Adrenal gland (tissue), 12 donors: Measurements from ENCODE around the gene MTHFD2L. TPM values are rescaled to one million over a fixed set of nuclear protein-coding genes. Genes with fewer than 3 reads are reported as not detected.

Experiments used
- DNase-seq, 7 donors: peaks; one replicate each; pipeline ENCODE4 v3.0.0-alpha.2; 2019 to 2020
- H3K27ac ChIP-seq, 5 donors: fragments of 200-600 bp; sonication (generic) in 4 of 5; 1 replicate in 3 of 5; 2 replicates in 2 of 5; pipeline versions ENCODE4 v1.5.1 to v1.8.0; 2016 to 2020; ENCODE audit warnings: mild to moderate bottlenecking in 1 of 5
- H3K27me3 ChIP-seq: fragments of 200-600 bp; 2 replicates; pipeline ENCODE4 v1.8.0; 2021
- H3K36me3 ChIP-seq, 2 donors: fragments of 200-600 bp; replicated peaks in 1 of 2; 1 replicate in 1 of 2; 2 replicates in 1 of 2; pipeline versions ENCODE4 v1.5.1 to v1.8.0; 2018 to 2022
- H3K4me1 ChIP-seq, 2 donors: fragments of 200-600 bp; replicated peaks in 1 of 2; 1 replicate in 1 of 2; 2 replicates in 1 of 2; pipeline versions ENCODE4 v1.5.1 to v1.8.0; 2018 to 2021
- H3K4me3 ChIP-seq, 4 donors: fragments of 200-600 bp; sonication (generic) in 3 of 4; one replicate each; pipeline ENCODE4 v1.5.1; 2016 to 2018
- H3K9me3 ChIP-seq, 3 donors: fragments of 200-600 bp; sonication (generic) in 1 of 3; replicated peaks in 1 of 3; 1 replicate in 2 of 3; 2 replicates in 1 of 3; pipeline versions ENCODE4 v1.5.1 to v1.8.0; 2016 to 2021
- POLR2A ChIP-seq, 2 donors: fragments of 450-650 bp; IDR thresholded peaks; one replicate each; pipeline ENCODE4 v1.6.1; 2017; ENCODE audit warnings: antibody characterized with exemption in 2 of 2, mild to moderate bottlenecking in 2 of 2, moderate library complexity in 1 of 2
- WGBS, 4 donors: extraction: QIAGEN DNeasy Blood & Tissue Kit in 2 of 4; methylation state at CpG; one replicate each; pipeline versions ENCODE4 v1.1.5 to v1.1.7; 2013 to 2017; 5-methylcytosine and 5-hydroxymethylcytosine counted together
- intact Hi-C, 2 donors: fragments of 100-400 bp; cut with DNase I; formaldehyde crosslinking; loops; one replicate each; pipeline versions ENCODE4 v1.14.1 to v1.15.0; 2022 to 2023
- polyA plus RNA-seq, 3 donors: library from polyadenylated mRNA; stranded (reverse); fragments of 200-250 nt in 2 of 3; fragments of 350-450 nt in 1 of 3; fragmentation: Illumina TruSeq in 1 of 3; extraction: RNeasy Lipid Tissue Mini Kit (QIAGEN cat#74804) in 1 of 3; gene quantifications; one replicate each; pipeline ENCODE4 v1.2.3, GENCODE V29; 2013 to 2014
- total RNA-seq, 9 donors: library from RNA; depleted of rRNA in 4 of 9; stranded (reverse); fragments of >200 nt in 4 of 9; fragments of 120-200 nt in 1 of 9; fragmentation: NEBNext Ultra II Directional in 1 of 9; extraction: Animal tissue kit (Norgen Biotek cat#: 25700) in 1 of 9; gene quantifications; one replicate each; pipeline versions ENCODE4 v1.1.0 to v1.2.4, GENCODE V29; 2013 to 2023
- TF ChIP-seq, protein P1 (sequence below), 6 experiments: fragments of 450-650 bp in 4 of 6; fragments of 200-600 bp in 2 of 6; sonication (generic) in 1 of 6; IDR thresholded peaks; 1 replicate in 5 of 6; 2 replicates in 1 of 6; pipeline versions ENCODE4 v1.5.1 to v1.8.0; 2016 to 2021; ENCODE audit warnings: antibody characterized with exemption in 6 of 6, mild to moderate bottlenecking in 2 of 6, moderate library complexity in 1 of 6
- donor health status: healthy with polysubstance abuse.
- donor health status: Bipolar disorder and iron deficiency.
- donor health status: DM: yes; HTN: yes; CAD: no.
- donor health status: DM: no; HTN: no; CAD: no.
- donor health status: DM: no; HTN: no; CAD: no.
- donor health status: DM: yes; HTN: yes; CAD: no.

Gene MTHFD2L
- total and polyA plus RNA-seq, 12 donors, result 9.8 to 38.2 (median 15.9) TPM

DNA sequence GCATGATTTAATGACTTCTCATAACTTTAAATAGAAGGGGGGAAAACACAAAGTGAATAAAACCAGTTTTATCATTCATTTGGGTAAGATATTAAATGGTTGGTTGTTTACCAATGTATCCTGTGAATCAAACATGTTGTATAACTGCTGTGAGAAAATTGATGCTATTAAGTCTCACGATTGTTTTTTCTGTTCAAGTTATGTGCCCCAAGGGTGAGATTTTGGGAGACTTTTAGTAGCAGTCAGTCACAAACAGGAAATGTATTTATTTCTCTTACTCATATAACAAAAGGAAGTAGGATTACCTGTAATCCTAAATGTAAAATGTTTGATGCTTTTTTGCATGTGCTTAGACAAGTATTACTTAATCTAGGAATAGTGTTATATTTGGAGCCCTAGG, 39.2 kb downstream of the MTHFD2L start:
- no peak overlapping the region for H3K27ac ChIP-seq
- WGBS, 4 donors, result 70 to 84% (median 78%) methylated on average over 1 of the region's 1 CpG
- H3K4me1 ChIP-seq, result no peaks in the 10 kb centered on the region
- intact Hi-C loops, result no loop called here
- no peaks in the 10 kb centered on the region for H3K9me3 ChIP-seq
- no peak for DNase-seq
- no peak overlapping the region for H3K4me3 ChIP-seq
- no peaks in the 10 kb centered on the region for H3K36me3 ChIP-seq
- H3K27me3 ChIP-seq, result no peaks in the 10 kb centered on the region
- no peak for TF ChIP-seq POLR2A (IDR thresholded peaks at IDR 0.05)
- TF ChIP-seq, protein P1, sequence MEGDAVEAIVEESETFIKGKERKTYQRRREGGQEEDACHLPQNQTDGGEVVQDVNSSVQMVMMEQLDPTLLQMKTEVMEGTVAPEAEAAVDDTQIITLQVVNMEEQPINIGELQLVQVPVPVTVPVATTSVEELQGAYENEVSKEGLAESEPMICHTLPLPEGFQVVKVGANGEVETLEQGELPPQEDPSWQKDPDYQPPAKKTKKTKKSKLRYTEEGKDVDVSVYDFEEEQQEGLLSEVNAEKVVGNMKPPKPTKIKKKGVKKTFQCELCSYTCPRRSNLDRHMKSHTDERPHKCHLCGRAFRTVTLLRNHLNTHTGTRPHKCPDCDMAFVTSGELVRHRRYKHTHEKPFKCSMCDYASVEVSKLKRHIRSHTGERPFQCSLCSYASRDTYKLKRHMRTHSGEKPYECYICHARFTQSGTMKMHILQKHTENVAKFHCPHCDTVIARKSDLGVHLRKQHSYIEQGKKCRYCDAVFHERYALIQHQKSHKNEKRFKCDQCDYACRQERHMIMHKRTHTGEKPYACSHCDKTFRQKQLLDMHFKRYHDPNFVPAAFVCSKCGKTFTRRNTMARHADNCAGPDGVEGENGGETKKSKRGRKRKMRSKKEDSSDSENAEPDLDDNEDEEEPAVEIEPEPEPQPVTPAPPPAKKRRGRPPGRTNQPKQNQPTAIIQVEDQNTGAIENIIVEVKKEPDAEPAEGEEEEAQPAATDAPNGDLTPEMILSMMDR (IDR thresholded peaks at IDR 0.05), result no peak

DNA sequence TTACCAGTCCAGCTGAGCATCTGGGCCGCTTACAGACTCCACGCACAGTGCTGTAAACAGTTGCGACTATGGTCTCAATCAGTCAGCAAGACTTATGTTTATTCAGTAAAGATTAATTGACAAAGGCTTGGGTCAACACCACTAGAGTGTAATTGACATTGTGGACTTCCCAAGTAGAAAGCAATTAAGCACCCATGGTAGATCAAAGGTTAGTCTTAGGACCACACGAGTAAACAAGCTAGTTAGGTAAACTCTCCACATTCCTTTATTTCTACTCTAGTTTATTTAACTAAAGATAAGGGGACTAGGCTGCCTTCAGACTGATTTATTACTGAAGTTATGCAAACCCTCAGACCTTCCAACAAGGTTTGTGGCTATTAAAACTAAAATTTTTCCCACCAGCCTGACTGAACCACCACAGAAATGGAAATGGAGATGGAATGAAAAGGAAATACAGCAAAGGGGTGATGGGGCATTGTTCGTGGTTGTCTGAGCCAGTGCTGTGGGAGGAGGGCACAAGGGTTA, 44.2 kb downstream of the MTHFD2L start:
- Histone ChIP-seq H3K4me3 (no peak overlapping the region), H3K27ac (no peak overlapping the region), H3K4me1 (peaks cover 0 to 14% of the 10 kb centered on the region in 2 donors), H3K27me3 (no peaks in the 10 kb centered on the region), H3K36me3 (no peaks in the 10 kb centered on the region), H3K9me3 (no peaks in the 10 kb centered on the region)
- intact Hi-C loops, result no loop called here
- TF ChIP-seq, protein P1 (IDR thresholded peaks at IDR 0.05), result no peak
- TF ChIP-seq POLR2A (IDR thresholded peaks at IDR 0.05), result no peak
- DNase-seq, result no peak
- 59 to 79% (median 64%) methylated on average over 5 of the region's 5 CpGs for WGBS, 4 donors

DNA sequence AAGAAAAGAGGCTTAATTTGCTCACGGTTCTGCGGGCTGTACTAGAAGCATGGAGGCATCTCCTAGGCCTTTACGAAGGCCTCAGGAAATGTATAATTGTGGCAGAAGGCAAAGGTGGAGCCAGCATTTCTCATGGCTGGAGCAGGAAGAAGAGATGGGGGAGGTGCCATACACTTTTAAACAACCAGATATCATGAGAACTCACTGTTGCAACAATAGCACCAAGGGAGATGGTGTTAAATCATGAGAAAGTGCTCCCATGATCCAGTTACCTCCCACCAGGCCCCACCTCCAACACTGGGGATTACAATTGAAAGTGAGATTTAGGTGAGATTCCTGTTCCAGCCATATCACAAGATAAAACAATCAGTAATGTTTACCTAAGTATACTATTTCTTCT, 45.5 kb downstream of the MTHFD2L start:
- H3K36me3 ChIP-seq, result no peaks in the 10 kb centered on the region
- H3K4me3 ChIP-seq, result no peak overlapping the region
- intact Hi-C loops, result no loop called here
- DNase-seq, result no peak
- no peaks in the 10 kb centered on the region for H3K9me3 ChIP-seq
- peaks cover 0 to 14% of the 10 kb centered on the region in 2 donors for H3K4me1 ChIP-seq
- H3K27me3 ChIP-seq, result no peaks in the 10 kb centered on the region
- TF ChIP-seq POLR2A (IDR thresholded peaks at IDR 0.05), result no peak
- TF ChIP-seq, protein P1 (IDR thresholded peaks at IDR 0.05), result no peak
- WGBS, 4 donors, result 87 to 96% (median 92%) methylated on average over 3 of the region's 3 CpGs
- H3K27ac ChIP-seq, result no peak overlapping the region

DNA sequence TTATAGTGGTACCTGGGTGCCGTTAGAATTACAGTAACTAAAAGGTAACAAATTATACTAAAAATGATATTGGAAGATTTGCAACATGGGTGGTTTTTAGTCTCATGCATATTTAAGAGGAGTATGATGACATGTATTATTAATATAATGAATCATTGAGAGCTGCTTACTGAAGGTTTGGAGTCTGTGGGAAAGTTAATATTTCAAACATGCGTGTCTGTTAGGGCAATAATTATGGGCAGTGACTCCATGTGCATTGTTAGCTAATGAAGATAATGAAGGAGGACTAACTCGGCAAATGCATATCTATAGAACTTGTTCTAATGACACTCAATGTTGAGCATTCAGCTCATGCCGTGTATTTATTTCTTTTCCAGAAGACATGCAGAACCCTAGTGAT, 47.1 kb downstream of the MTHFD2L start:
- no peaks in the 10 kb centered on the region for H3K36me3 ChIP-seq
- peaks cover 0 to 14% of the 10 kb centered on the region in 2 donors for H3K4me1 ChIP-seq
- intact Hi-C loops, result no loop called here
- no peak for TF ChIP-seq POLR2A (IDR thresholded peaks at IDR 0.05)
- TF ChIP-seq, protein P1 (IDR thresholded peaks at IDR 0.05), result no peak
- no peaks in the 10 kb centered on the region for H3K27me3 ChIP-seq
- WGBS, 4 donors, result 85 to 94% (median 89%) methylated on average over 4 of the region's 4 CpGs
- H3K4me3 ChIP-seq, result no peak overlapping the region
- no peak overlapping the region for H3K27ac ChIP-seq
- H3K9me3 ChIP-seq, result no peaks in the 10 kb centered on the region
- no peak for DNase-seq
